K562 (cell line): Measurements from ENCODE around the gene TM7SF3. TPM values are rescaled to one million over a fixed set of nuclear protein-coding genes. Genes with fewer than 3 reads are reported as not detected.

Source experiments
- KAT2B ChIP-seq: IDR thresholded peaks from one replicate; pipeline ENCODE4 v1.6.1; 2012; ENCODE audit warnings: low read depth, mild to moderate bottlenecking, control low read depth, inconsistent platforms, low read length, moderate library complexity
- LEF1 ChIP-seq: fragments of 450-650 bp; IDR thresholded peaks from 2 replicates; pipeline ENCODE4 v1.6.1; 2016; ENCODE audit warnings: mild to moderate bottlenecking
- PRMT5 ChIP-seq: sonication (generic); formaldehyde crosslinking; IDR thresholded peaks from 2 replicates; pipeline ENCODE4 v1.5.0; 2020; ENCODE audit warnings: missing genetic modification reagents
- SMAD4 ChIP-seq: fragments of 250-450 bp; sonication (Bioruptor Pico); conservative IDR thresholded peaks from 2 replicates; pipeline ENCODE4 v1.8.0; 2021; ENCODE audit warnings: inconsistent platforms, mild to moderate bottlenecking, moderate library complexity
- ZBTB7A ChIP-seq: IDR thresholded peaks from 2 replicates; pipeline ENCODE4 v1.6.1; 2011; ENCODE audit warnings: low read depth, mild to moderate bottlenecking, low read length, moderate library complexity, borderline replicate concordance; ENCODE audit not compliant: control insufficient read depth
- ZC3H8 ChIP-seq: fragments of 450-650 bp; IDR thresholded peaks from 2 replicates; pipeline ENCODE4 v1.6.1; 2017
- ZNF133 ChIP-seq: fragments of 250-450 bp; sonication (Bioruptor Pico); IDR thresholded peaks from 2 replicates; pipeline ENCODE4 v1.4.0; 2020; ENCODE audit warnings: mild to moderate bottlenecking
- polyA plus RNA-seq, 8 experiments: library from polyadenylated mRNA; depleted of rRNA in 4 of 8; stranded (reverse) in 5 of 8; unstranded in 3 of 8; fragments of >200 nt; fragmentation: Nextera tagmentation in 2 of 8; fragmentation: Illumina TruSeq in 1 of 8; extraction: Ambion mirVana in 2 of 8; extraction: Trizol in 1 of 8; gene quantifications; 2 replicates each; pipeline versions ENCODE4 v1.2.1 to v1.2.3, GENCODE V29; 2011 to 2014; ENCODE audit warnings: inconsistent platforms in 1 of 8, missing spikeins in 1 of 8
- total RNA-seq, 7 experiments: library from RNA; depleted of rRNA in 6 of 7; stranded (reverse); fragments of >200 nt in 6 of 7; fragmentation: Illumina TruSeq in 2 of 7; extraction: Trizol in 2 of 7; gene quantifications; 2 replicates each; pipeline versions ENCODE4 v1.2.1 to v1.2.3, GENCODE V29; 2011 to 2021; ENCODE audit warnings: low replicate concordance in 1 of 7
- TF ChIP-seq, protein P1 (sequence below): fragments of 250-450 bp; sonication (Bioruptor Pico); IDR thresholded peaks from 2 replicates; pipeline ENCODE4 v1.9.0; 2021; ENCODE audit warnings: mild to moderate bottlenecking
- TF ChIP-seq, protein P2 (sequence below): fragments of 450-650 bp; formaldehyde crosslinking; IDR thresholded peaks from 2 replicates; pipeline ENCODE4 v1.4.0; 2020; ENCODE audit warnings: mild to moderate bottlenecking, mixed read lengths
- TF ChIP-seq, protein P3 (sequence below): IDR thresholded peaks from 2 replicates; pipeline ENCODE4 v1.6.1; 2012; ENCODE audit warnings: low read depth, low read length, improper control_type of control experiment, borderline replicate concordance
- TF ChIP-seq, protein P4 (sequence below): fragments of 250-450 bp; sonication (Bioruptor Pico); IDR thresholded peaks from 2 replicates; pipeline ENCODE4 v1.5.1; 2021; ENCODE audit warnings: mild to moderate bottlenecking
- TF ChIP-seq, protein P5 (sequence below): sonication (generic); formaldehyde crosslinking; IDR thresholded peaks from 2 replicates; pipeline ENCODE4 v1.8.0; 2023; ENCODE audit warnings: missing genetic modification reagents, mild to moderate bottlenecking, borderline replicate concordance
- TF ChIP-seq, protein P6 (sequence below): fragments of 250-450 bp; sonication (Bioruptor Pico); IDR thresholded peaks from 2 replicates; pipeline ENCODE4 v1.5.0; 2022; ENCODE audit warnings: mild to moderate bottlenecking

The TM7SF3 gene
- total and polyA plus RNA-seq, 9 of the 15 experiments (the other 6 are each of a cell fraction or from before 2014, with no cell fraction given) = 9.3 to 90.4 (median 24.8) TPM

DNA sequence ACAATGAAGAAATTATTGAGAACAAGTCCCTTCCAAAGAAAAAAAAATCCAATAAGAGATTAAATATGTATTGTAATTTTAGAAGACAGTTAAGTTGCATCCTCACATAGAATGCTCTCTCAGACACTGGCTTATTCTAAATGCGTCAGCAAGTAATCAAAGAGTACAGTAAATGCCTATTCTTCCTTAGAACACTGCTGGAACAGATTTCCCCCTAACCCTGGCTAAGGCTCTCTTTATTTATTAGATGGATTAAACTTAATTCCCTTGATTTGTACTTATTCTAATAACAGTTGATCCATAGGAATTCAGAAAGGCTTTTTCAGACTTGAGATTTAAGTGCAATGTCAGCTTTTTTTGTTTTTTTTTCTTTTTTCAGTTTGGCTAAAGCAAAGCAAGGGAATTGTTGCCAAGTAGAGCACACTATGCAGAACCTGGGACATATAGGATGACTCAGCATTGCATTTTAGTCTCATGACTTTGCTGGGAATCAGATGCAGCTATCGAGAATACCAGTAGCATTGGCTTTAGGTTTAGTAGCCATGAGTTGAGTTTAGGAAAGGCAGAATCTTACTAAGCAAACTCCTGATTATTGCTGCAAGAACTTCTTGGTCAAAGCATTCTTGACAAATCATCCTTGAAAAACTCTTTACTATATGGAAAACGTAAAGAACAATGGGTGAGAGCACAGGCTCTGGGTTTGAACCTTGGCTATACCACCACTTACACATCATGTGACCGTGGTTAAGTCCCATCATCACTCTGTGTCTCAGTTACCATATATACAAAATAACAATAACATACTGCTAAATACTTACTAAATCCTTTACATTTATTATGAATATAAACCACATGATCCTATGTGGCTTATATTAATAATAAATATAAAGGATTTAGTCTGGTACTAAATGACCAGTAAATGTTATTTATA lies 34.9 kb upstream of the TM7SF3 start (continued):
- TF ChIP-seq, protein P1, sequence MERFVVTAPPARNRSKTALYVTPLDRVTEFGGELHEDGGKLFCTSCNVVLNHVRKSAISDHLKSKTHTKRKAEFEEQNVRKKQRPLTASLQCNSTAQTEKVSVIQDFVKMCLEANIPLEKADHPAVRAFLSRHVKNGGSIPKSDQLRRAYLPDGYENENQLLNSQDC = no peak
- TF ChIP-seq, protein P2, sequence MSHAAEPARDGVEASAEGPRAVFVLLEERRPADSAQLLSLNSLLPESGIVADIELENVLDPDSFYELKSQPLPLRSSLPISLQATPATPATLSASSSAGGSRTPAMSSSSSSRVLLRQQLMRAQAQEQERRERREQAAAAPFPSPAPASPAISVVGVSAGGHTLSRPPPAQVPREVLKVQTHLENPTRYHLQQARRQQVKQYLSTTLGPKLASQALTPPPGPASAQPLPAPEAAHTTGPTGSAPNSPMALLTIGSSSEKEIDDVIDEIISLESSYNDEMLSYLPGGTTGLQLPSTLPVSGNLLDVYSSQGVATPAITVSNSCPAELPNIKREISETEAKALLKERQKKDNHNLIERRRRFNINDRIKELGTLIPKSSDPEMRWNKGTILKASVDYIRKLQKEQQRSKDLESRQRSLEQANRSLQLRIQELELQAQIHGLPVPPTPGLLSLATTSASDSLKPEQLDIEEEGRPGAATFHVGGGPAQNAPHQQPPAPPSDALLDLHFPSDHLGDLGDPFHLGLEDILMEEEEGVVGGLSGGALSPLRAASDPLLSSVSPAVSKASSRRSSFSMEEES (CRISPR knock-in tag) = peak; percentile 59; the same call in 1 of the 2 replicates
- TF ChIP-seq SMAD4 = no peak
- no peak for TF ChIP-seq KAT2B
- no peak for TF ChIP-seq PRMT5 (CRISPR knock-in tag)
- TF ChIP-seq, protein P3, sequence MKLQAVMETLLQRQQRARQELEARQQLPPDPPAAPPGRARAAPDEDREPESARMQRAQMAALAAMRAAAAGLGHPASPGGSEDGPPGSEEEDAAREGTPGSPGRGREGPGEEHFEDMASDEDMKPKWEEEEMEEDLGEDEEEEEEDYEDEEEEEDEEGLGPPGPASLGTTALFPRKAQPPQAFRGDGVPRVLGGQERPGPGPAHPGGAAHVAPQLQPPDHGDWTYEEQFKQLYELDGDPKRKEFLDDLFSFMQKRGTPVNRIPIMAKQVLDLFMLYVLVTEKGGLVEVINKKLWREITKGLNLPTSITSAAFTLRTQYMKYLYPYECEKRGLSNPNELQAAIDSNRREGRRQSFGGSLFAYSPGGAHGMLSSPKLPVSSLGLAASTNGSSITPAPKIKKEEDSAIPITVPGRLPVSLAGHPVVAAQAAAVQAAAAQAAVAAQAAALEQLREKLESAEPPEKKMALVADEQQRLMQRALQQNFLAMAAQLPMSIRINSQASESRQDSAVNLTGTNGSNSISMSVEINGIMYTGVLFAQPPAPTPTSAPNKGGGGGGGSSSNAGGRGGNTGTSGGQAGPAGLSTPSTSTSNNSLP = no peak
- TF ChIP-seq, protein P4, sequence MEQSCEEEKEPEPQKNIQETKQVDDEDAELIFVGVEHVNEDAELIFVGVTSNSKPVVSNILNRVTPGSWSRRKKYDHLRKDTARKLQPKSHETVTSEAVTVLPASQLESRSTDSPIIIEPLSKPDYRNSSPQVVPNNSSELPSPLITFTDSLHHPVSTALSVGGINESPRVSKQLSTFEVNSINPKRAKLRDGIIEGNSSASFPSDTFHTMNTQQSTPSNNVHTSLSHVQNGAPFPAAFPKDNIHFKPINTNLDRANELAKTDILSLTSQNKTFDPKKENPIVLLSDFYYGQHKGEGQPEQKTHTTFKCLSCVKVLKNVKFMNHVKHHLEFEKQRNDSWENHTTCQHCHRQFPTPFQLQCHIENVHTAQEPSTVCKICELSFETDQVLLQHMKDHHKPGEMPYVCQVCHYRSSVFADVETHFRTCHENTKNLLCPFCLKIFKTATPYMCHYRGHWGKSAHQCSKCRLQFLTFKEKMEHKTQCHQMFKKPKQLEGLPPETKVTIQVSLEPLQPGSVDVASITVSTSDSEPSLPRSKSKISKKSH (CRISPR knock-in tag) = no peak
- no peak for TF ChIP-seq ZBTB7A
- TF ChIP-seq, protein P5, sequence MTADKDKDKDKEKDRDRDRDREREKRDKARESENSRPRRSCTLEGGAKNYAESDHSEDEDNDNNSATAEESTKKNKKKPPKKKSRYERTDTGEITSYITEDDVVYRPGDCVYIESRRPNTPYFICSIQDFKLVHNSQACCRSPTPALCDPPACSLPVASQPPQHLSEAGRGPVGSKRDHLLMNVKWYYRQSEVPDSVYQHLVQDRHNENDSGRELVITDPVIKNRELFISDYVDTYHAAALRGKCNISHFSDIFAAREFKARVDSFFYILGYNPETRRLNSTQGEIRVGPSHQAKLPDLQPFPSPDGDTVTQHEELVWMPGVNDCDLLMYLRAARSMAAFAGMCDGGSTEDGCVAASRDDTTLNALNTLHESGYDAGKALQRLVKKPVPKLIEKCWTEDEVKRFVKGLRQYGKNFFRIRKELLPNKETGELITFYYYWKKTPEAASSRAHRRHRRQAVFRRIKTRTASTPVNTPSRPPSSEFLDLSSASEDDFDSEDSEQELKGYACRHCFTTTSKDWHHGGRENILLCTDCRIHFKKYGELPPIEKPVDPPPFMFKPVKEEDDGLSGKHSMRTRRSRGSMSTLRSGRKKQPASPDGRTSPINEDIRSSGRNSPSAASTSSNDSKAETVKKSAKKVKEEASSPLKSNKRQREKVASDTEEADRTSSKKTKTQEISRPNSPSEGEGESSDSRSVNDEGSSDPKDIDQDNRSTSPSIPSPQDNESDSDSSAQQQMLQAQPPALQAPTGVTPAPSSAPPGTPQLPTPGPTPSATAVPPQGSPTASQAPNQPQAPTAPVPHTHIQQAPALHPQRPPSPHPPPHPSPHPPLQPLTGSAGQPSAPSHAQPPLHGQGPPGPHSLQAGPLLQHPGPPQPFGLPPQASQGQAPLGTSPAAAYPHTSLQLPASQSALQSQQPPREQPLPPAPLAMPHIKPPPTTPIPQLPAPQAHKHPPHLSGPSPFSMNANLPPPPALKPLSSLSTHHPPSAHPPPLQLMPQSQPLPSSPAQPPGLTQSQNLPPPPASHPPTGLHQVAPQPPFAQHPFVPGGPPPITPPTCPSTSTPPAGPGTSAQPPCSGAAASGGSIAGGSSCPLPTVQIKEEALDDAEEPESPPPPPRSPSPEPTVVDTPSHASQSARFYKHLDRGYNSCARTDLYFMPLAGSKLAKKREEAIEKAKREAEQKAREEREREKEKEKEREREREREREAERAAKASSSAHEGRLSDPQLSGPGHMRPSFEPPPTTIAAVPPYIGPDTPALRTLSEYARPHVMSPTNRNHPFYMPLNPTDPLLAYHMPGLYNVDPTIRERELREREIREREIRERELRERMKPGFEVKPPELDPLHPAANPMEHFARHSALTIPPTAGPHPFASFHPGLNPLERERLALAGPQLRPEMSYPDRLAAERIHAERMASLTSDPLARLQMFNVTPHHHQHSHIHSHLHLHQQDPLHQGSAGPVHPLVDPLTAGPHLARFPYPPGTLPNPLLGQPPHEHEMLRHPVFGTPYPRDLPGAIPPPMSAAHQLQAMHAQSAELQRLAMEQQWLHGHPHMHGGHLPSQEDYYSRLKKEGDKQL (CRISPR knock-in tag) = no peak
- no peak for TF ChIP-seq ZC3H8
- TF ChIP-seq, protein P6, sequence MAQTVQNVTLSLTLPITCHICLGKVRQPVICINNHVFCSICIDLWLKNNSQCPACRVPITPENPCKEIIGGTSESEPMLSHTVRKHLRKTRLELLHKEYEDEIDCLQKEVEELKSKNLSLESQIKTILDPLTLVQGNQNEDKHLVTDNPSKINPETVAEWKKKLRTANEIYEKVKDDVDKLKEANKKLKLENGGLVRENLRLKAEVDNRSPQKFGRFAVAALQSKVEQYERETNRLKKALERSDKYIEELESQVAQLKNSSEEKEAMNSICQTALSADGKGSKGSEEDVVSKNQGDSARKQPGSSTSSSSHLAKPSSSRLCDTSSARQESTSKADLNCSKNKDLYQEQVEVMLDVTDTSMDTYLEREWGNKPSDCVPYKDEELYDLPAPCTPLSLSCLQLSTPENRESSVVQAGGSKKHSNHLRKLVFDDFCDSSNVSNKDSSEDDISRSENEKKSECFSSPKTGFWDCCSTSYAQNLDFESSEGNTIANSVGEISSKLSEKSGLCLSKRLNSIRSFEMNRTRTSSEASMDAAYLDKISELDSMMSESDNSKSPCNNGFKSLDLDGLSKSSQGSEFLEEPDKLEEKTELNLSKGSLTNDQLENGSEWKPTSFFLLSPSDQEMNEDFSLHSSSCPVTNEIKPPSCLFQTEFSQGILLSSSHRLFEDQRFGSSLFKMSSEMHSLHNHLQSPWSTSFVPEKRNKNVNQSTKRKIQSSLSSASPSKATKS (CRISPR knock-in tag) = no peak
- peak; percentile 22; the same call in 1 of the 2 replicates for TF ChIP-seq LEF1
- TF ChIP-seq ZNF133 (CRISPR knock-in tag) = no peak
